HL-60 (cell line): ENCODE results near the gene SLC35A3.

Experiments used
- CTCF ChIP-seq: IDR thresholded peaks from one replicate; pipeline ENCODE4 v1.5.1; 2011; ENCODE audit warnings: low read length, control low read depth, inconsistent platforms; ENCODE audit not compliant: insufficient read depth
- POLR2AphosphoS5 ChIP-seq: IDR thresholded peaks from 2 replicates; pipeline ENCODE4 v1.6.1; 2012; ENCODE audit warnings: low read depth
- TF ChIP-seq, protein P1 (sequence below): IDR thresholded peaks from 2 replicates; pipeline ENCODE4 v1.6.1; 2012; ENCODE audit warnings: low read depth; ENCODE audit not compliant: insufficient replicate concordance

DNA sequence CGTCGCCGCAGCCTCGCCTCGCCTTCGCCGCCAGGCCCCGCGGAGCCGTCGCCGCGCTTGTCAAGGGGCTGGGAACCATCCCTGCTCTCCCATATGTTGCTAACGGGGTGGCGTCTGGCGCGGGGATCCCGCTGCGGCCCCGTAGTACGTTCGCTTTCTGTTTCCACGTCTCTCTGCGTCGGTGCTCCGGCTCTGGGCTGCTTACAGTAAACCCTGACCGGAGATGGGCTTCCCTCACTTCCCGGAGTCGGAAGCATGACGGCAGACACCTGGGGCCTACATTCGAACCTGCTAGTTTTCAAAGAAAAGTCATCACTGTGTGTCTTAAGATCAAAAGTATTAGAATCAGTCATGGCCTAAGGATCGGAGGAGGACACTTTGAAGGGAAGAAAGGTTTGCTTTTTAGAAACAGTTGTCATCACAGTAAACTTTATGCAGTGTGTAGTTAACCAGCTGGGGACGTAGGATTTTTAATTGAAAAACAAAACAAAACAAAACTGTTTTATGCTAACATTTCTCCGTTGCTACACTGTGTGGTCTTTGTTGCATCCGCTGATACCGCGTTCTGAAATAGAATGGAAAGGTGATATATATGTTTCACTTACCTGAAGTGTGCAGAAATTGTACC, 69.0 kb downstream of the SLC35A3 start:
- TF ChIP-seq CTCF (no peak), POLR2AphosphoS5 (no peak)
- TF ChIP-seq, protein P1, sequence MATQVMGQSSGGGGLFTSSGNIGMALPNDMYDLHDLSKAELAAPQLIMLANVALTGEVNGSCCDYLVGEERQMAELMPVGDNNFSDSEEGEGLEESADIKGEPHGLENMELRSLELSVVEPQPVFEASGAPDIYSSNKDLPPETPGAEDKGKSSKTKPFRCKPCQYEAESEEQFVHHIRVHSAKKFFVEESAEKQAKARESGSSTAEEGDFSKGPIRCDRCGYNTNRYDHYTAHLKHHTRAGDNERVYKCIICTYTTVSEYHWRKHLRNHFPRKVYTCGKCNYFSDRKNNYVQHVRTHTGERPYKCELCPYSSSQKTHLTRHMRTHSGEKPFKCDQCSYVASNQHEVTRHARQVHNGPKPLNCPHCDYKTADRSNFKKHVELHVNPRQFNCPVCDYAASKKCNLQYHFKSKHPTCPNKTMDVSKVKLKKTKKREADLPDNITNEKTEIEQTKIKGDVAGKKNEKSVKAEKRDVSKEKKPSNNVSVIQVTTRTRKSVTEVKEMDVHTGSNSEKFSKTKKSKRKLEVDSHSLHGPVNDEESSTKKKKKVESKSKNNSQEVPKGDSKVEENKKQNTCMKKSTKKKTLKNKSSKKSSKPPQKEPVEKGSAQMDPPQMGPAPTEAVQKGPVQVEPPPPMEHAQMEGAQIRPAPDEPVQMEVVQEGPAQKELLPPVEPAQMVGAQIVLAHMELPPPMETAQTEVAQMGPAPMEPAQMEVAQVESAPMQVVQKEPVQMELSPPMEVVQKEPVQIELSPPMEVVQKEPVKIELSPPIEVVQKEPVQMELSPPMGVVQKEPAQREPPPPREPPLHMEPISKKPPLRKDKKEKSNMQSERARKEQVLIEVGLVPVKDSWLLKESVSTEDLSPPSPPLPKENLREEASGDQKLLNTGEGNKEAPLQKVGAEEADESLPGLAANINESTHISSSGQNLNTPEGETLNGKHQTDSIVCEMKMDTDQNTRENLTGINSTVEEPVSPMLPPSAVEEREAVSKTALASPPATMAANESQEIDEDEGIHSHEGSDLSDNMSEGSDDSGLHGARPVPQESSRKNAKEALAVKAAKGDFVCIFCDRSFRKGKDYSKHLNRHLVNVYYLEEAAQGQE: no peak
